ENCODE measurements around the gene IFITM2.

GRCh38 chr11:298406-299065, 9.1 kb upstream of the IFITM2 start:
- no peak for TF ChIP-seq POLR2A (IDR thresholded peaks at IDR 0.05)
- no peak for TF ChIP-seq CTCF (IDR thresholded peaks at IDR 0.05)

Data from right lobe of liver (tissue), 4 donors.